ENCODE results near the gene MYMX. TPM values are rescaled to one million over a fixed set of nuclear protein-coding genes. Genes with fewer than 3 reads are reported as not detected.

Gene MYMX
- total and polyA plus RNA-seq, 2 of the 4 experiments (the other 2 are of a cell fraction): not detected

DNA sequence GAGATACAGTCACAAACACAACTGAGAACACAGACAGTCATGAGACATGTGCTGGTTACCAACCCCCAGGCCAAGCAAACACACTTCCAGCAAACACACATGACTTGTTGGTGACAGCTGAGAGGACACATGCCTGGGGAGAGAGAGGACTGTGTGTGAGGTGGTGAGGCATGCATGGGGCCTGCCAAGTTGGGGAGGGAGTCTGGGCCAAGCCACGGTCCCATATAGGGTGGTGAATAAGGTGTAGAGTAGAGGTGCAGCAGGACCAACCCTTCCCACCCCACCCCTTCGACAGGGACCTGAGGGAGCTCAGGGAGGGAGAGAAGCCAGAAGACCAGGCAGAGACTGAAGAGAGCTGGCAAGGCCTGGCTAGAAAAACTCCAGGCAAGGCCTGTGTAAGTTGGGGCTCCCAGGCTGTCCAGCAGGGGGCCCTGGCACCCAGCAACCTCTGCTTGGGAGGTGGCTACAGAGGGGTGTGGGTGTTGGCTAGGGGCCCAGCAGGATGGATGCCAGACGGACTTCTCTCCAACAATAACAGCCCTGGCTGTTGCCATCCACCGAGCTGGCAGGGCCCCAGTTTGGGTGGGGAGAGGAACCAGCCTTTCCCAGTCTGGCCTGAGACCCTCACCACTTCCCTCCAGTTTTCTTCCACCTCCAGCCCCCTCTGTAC lies 4.7 kb downstream of the MYMX start (continued):
- TF ChIP-seq RCOR1 (IDR thresholded peaks at IDR 0.05; ENCODE audit: insufficient replicate concordance, low read length) (no peak), BHLHE40 (IDR thresholded peaks at IDR 0.05; ENCODE audit: low read depth, low read length) (no peak)

DNA sequence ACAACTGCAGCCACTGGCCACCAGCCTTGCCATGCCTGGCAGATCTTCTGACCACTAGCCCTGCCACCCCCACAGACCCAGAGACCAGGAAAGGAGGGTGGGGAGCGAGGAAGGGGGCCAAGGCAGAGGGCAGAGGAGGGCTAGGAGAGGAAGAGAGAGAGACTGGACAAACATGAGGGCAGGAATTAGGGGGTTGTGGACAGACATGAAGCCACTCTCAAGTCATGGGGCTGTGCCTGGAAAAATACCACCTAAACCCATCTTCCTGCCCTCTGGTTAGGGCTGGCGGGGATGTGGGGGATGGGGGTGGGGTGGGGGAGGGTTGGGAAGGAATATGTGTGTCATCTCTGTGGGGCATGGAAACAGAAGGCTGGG lies 5.2 kb downstream of the MYMX start:
- H3K27ac ChIP-seq (ENCODE audit: insufficient read depth, low read length): no peak overlapping the region
- ChIA-PET POLR2A (ENCODE audit: unreplicated experiment) (interaction anchor here (0.6 kb wide), 2 partner anchors 171 to 619 kb away, joined by 6 to 8 read pairs; no protein-coding TSS in a partner anchor), CTCF (interaction anchor here (1.2 to 4.1 kb wide), 2 partner anchors 12 to 24 kb away, joined by 3 to 20 read pairs; no protein-coding TSS in a partner anchor)
- no peaks in the 10 kb centered on the region for H4K20me1 ChIP-seq (ENCODE audit: insufficient read depth, low read length)
- no peaks in the 10 kb centered on the region for H3K36me3 ChIP-seq (ENCODE audit: control insufficient read depth, insufficient read depth, low read length)
- H3K18ac ChIP-seq (ENCODE audit: low read depth, low read length): no peak overlapping the region
- intact Hi-C loops (cut with micrococcal nuclease) (no loop called here), dilution Hi-C loops (cut with HindIII; ENCODE audit: low sequenced_read_pairs, unreplicated experiment) (no loop called here), in situ Hi-C loops (cut with MboI; ENCODE audit: low sequenced_read_pairs) (no loop called here)
- H4K5ac ChIP-seq (ENCODE audit: low read depth, low read length): no peak overlapping the region
- H3K4me2 ChIP-seq (ENCODE audit: low read depth, low read length): no peak overlapping the region
- no peak for ATAC-seq (ENCODE audit: low read depth)
- no peak overlapping the region for H3K56ac ChIP-seq (ENCODE audit: extremely low read depth, insufficient read depth, low read length)
- H2BK5ac ChIP-seq (ENCODE audit: low read depth, low read length, poor library complexity, severe bottlenecking): no peak overlapping the region
- H3K14ac ChIP-seq (replicated peaks; ENCODE audit: low read depth, low read length): no peak overlapping the region
- no peak overlapping the region; the same call in 1 of the 2 replicates for H4K91ac ChIP-seq (ENCODE audit: insufficient read depth, low read depth, low read length)
- peak overlapping the region; percentile 28; the same call in 1 of the 2 replicates for H2AK5ac ChIP-seq (ENCODE audit: low read depth, low read length)
- H3K4ac ChIP-seq (ENCODE audit: low read depth, low read length): peak overlapping the region; percentile 55; the same call in 1 of the 2 replicates
- no peak overlapping the region for H2BK20ac ChIP-seq (ENCODE audit: low read depth, low read length)
- peaks cover 3% of the 10 kb centered on the region; the same call in 1 of the 2 replicates for H3K27me3 ChIP-seq (ENCODE audit: control insufficient read depth, insufficient read depth, low read length)
- BruUV-seq (replicated peaks): no TSS peak
- no peak overlapping the region for H2BK15ac ChIP-seq (ENCODE audit: low read depth, low read length)
- no peak for DNase-seq
- H3K4me3 ChIP-seq (ENCODE audit: insufficient read depth, low read depth, low read length): no peak overlapping the region
- H3K4me1 ChIP-seq (ENCODE audit: control insufficient read depth, insufficient read depth, low read length): peaks cover 16% of the 10 kb centered on the region
- H3K9me1 ChIP-seq (ENCODE audit: insufficient read depth, low read length): peaks cover 4% of the 10 kb centered on the region; the same call in 1 of the 2 replicates
- H2AFZ ChIP-seq (replicated peaks; ENCODE audit: low read length, poor library complexity): peak overlapping the region; percentile 77
- H3K79me1 ChIP-seq (ENCODE audit: low read depth in 1 of 2, low read length in 2 of 2): peaks cover 0 to 8% of the 10 kb centered on the region in 2 experiments; a peak in 1 of 4 replicates
- H4K8ac ChIP-seq (ENCODE audit: low read depth in 2 of 2, low read length in 2 of 2): no peak overlapping the region
- peak overlapping the region; percentile 44 for H2AK9ac ChIP-seq (replicated peaks; ENCODE audit: low read depth, low read length, poor library complexity)
- no CpG with 5 or more reads among the region's 2 CpGs for WGBS, 2 experiments (ENCODE audit: extremely low coverage in 2 of 2, insufficient read length in 1 of 2)
- no peak overlapping the region for H3K9ac ChIP-seq (ENCODE audit: low read depth, low read length)
- no peak overlapping the region for H3K23ac ChIP-seq (ENCODE audit: low read depth, low read length)
- H3K9me3 ChIP-seq (ENCODE audit: control insufficient read depth, insufficient read depth, low read length): no peaks in the 10 kb centered on the region
- no peak overlapping the region for H2BK120ac ChIP-seq (ENCODE audit: low read depth, low read length)
- TF ChIP-seq MXI1 (IDR thresholded peaks at IDR 0.05; ENCODE audit: borderline replicate concordance, low read depth, low read length) (no peak), RCOR1 (IDR thresholded peaks at IDR 0.05; ENCODE audit: insufficient replicate concordance, low read length) (no peak), POLR2A (IDR thresholded peaks at IDR 0.05; ENCODE audit: low read depth, low read length) (no peak), CEBPB (IDR thresholded peaks at IDR 0.05; ENCODE audit: low read depth, low read length) (no peak), FOS (IDR thresholded peaks at IDR 0.05; ENCODE audit: low read depth, low read length) (no peak), BHLHE40 (IDR thresholded peaks at IDR 0.05; ENCODE audit: low read depth, low read length) (no peak), RAD21 (IDR thresholded peaks at IDR 0.05; ENCODE audit: low read length) (no peak), CHD1 (IDR thresholded peaks at IDR 0.05; ENCODE audit: low read depth, low read length) (no peak), MAFK (IDR thresholded peaks at IDR 0.05; ENCODE audit: low read depth, low read length) (no peak), SMC3 (IDR thresholded peaks at IDR 0.05; ENCODE audit: low read depth, low read length) (no peak)
- TF ChIP-seq, protein P1, sequence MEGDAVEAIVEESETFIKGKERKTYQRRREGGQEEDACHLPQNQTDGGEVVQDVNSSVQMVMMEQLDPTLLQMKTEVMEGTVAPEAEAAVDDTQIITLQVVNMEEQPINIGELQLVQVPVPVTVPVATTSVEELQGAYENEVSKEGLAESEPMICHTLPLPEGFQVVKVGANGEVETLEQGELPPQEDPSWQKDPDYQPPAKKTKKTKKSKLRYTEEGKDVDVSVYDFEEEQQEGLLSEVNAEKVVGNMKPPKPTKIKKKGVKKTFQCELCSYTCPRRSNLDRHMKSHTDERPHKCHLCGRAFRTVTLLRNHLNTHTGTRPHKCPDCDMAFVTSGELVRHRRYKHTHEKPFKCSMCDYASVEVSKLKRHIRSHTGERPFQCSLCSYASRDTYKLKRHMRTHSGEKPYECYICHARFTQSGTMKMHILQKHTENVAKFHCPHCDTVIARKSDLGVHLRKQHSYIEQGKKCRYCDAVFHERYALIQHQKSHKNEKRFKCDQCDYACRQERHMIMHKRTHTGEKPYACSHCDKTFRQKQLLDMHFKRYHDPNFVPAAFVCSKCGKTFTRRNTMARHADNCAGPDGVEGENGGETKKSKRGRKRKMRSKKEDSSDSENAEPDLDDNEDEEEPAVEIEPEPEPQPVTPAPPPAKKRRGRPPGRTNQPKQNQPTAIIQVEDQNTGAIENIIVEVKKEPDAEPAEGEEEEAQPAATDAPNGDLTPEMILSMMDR (conservative IDR thresholded peaks at IDR 0.05; ENCODE audit: low read depth, low read length): no peak
- TF ChIP-seq, protein P2, sequence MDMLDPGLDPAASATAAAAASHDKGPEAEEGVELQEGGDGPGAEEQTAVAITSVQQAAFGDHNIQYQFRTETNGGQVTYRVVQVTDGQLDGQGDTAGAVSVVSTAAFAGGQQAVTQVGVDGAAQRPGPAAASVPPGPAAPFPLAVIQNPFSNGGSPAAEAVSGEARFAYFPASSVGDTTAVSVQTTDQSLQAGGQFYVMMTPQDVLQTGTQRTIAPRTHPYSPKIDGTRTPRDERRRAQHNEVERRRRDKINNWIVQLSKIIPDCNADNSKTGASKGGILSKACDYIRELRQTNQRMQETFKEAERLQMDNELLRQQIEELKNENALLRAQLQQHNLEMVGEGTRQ (IDR thresholded peaks at IDR 0.05; ENCODE audit: low read depth, low read length): no peak
- TF ChIP-seq, protein P3, sequence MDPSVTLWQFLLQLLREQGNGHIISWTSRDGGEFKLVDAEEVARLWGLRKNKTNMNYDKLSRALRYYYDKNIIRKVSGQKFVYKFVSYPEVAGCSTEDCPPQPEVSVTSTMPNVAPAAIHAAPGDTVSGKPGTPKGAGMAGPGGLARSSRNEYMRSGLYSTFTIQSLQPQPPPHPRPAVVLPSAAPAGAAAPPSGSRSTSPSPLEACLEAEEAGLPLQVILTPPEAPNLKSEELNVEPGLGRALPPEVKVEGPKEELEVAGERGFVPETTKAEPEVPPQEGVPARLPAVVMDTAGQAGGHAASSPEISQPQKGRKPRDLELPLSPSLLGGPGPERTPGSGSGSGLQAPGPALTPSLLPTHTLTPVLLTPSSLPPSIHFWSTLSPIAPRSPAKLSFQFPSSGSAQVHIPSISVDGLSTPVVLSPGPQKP (IDR thresholded peaks at IDR 0.05; ENCODE audit: borderline replicate concordance, low read depth, low read length): no peak

Measured in IMR-90 (cell line).